DND-41 (cell line): ENCODE results near the gene KCNN3.

Experiments
- ATAC-seq: fragments of 200-7000 bp; cut with Tn5 transposase; 3 replicates; pipeline ENCODE4 v1.9.1; 2021; ENCODE audit warnings: low read depth; ENCODE audit not compliant: insufficient read depth
- DNase-seq: peaks from one replicate; pipeline ENCODE4 v3.0.0-alpha.2; 2020
- H2AFZ ChIP-seq: 2 replicates; pipeline ENCODE4 v1.6.0; 2012; ENCODE audit warnings: low read depth, low read length
- H3K27ac ChIP-seq: 2 replicates; pipeline ENCODE4 v1.5.1; 2012; ENCODE audit warnings: low read length, inconsistent platforms
- H3K27me3 ChIP-seq: fragments of 200-600 bp; sonication (generic); 2 replicates; pipeline ENCODE4 v1.6.0; 2012; ENCODE audit warnings: low read length, mild to moderate bottlenecking, inconsistent platforms; ENCODE audit not compliant: insufficient read depth, poor library complexity
- H3K36me3 ChIP-seq: 2 replicates; pipeline ENCODE4 v1.5.1; 2012; ENCODE audit warnings: low read length, inconsistent platforms; ENCODE audit not compliant: insufficient read depth
- H3K4me1 ChIP-seq: 2 replicates; pipeline ENCODE4 v1.5.1; 2012; ENCODE audit warnings: mild to moderate bottlenecking, low read length; ENCODE audit not compliant: insufficient read depth
- H3K4me2 ChIP-seq: 2 replicates; pipeline ENCODE4 v1.6.0; 2012; ENCODE audit warnings: mild to moderate bottlenecking, moderate library complexity, low read length, inconsistent platforms; ENCODE audit not compliant: insufficient read depth
- H3K4me3 ChIP-seq, 2 experiments: fragments of 200-600 bp in 1 of 2; shearing (Covaris generic) in 1 of 2; 2 replicates each; pipeline ENCODE4 v1.5.1; 2012 to 2016; ENCODE audit warnings: inconsistent platforms in 2 of 2, low read length in 2 of 2, mild to moderate bottlenecking in 2 of 2, low read depth in 1 of 2, moderate library complexity in 1 of 2
- H3K79me2 ChIP-seq: 2 replicates; pipeline ENCODE4 v1.6.0; 2012; ENCODE audit warnings: low read length, inconsistent platforms; ENCODE audit not compliant: insufficient read depth
- H3K9ac ChIP-seq: 2 replicates; pipeline ENCODE4 v1.6.0; 2012; ENCODE audit warnings: low read depth, mild to moderate bottlenecking, inconsistent platforms, low read length, moderate library complexity
- H3K9me3 ChIP-seq: 2 replicates; pipeline ENCODE4 v1.5.1; 2012; ENCODE audit warnings: low read length, moderate library complexity, mild to moderate bottlenecking, inconsistent platforms; ENCODE audit not compliant: insufficient read depth, severe bottlenecking
- H4K20me1 ChIP-seq: 2 replicates; pipeline ENCODE4 v1.6.0; 2012; ENCODE audit warnings: low read length; ENCODE audit not compliant: insufficient read depth
- CTCF ChIP-seq: IDR thresholded peaks from 2 replicates; pipeline ENCODE4 v1.5.1; 2012; ENCODE audit warnings: borderline replicate concordance, low read length, moderate library complexity, mild to moderate bottlenecking; ENCODE audit not compliant: poor library complexity, severe bottlenecking; ENCODE audit errors: extremely low read depth
- EZH2 ChIP-seq: IDR thresholded peaks from 3 replicates; pipeline ENCODE4 v1.6.1; 2012; ENCODE audit warnings: borderline replicate concordance, low read depth, mild to moderate bottlenecking, moderate library complexity, low read length, inconsistent platforms; ENCODE audit not compliant: severe bottlenecking

The KCNN3 gene

GRCh38 chr1:154807048-154807591 is 63.0 kb downstream of the KCNN3 start:
- H3K79me2 ChIP-seq: no peaks in the 10 kb centered on the region
- H3K4me1 ChIP-seq: no peaks in the 10 kb centered on the region
- no peak overlapping the region for H3K9ac ChIP-seq
- no peak overlapping the region for H2AFZ ChIP-seq
- no peak overlapping the region for H3K27ac ChIP-seq
- peaks cover 5% of the 10 kb centered on the region; the same call in 1 of the 2 replicates for H4K20me1 ChIP-seq
- DNase-seq (no peak), ATAC-seq (no peak)
- no peak overlapping the region for H3K4me3 ChIP-seq
- TF ChIP-seq EZH2 (no peak), CTCF (no peak)
- no peaks in the 10 kb centered on the region for H3K9me3 ChIP-seq
- no peaks in the 10 kb centered on the region for H3K36me3 ChIP-seq
- peaks cover 18% of the 10 kb centered on the region for H3K27me3 ChIP-seq
- H3K4me2 ChIP-seq: no peak overlapping the region

- Histone ChIP-seq H3K4me3 (no peak overlapping the region), H3K27ac (no peak overlapping the region), H3K79me2 (no peaks in the 10 kb centered on the region), H3K27me3 (peaks cover 18% of the 10 kb centered on the region), H4K20me1 (peaks cover 5% of the 10 kb centered on the region; the same call in 1 of the 2 replicates), H2AFZ (no peak overlapping the region), H3K36me3 (no peaks in the 10 kb centered on the region), H3K9ac (no peak overlapping the region), H3K4me2 (no peak overlapping the region), H3K4me1 (no peaks in the 10 kb centered on the region), H3K9me3 (no peaks in the 10 kb centered on the region)
- DNase-seq (no peak), ATAC-seq (no peak)
- no peak for TF ChIP-seq EZH2
- TF ChIP-seq CTCF: no peak
These were observed 63.7 kb downstream of the KCNN3 start for GRCh38 chr1:154806333-154806732.

GRCh38 chr1:154802982-154803920 is 66.8 kb downstream of the KCNN3 start:
- Histone ChIP-seq H2AFZ (no peak overlapping the region), H3K4me3 (no peak overlapping the region), H3K9me3 (no peaks in the 10 kb centered on the region), H3K79me2 (no peaks in the 10 kb centered on the region), H3K4me1 (no peaks in the 10 kb centered on the region), H3K9ac (no peak overlapping the region), H3K36me3 (no peaks in the 10 kb centered on the region), H3K4me2 (no peak overlapping the region), H3K27me3 (peaks cover 14% of the 10 kb centered on the region), H3K27ac (no peak overlapping the region), H4K20me1 (no peaks in the 10 kb centered on the region)
- no peak for ATAC-seq
- no peak for DNase-seq
- TF ChIP-seq EZH2: no peak

- Histone ChIP-seq H3K27me3 (peaks cover 12% of the 10 kb centered on the region), H3K36me3 (no peaks in the 10 kb centered on the region), H2AFZ (no peak overlapping the region), H3K9me3 (no peaks in the 10 kb centered on the region), H4K20me1 (no peaks in the 10 kb centered on the region), H3K9ac (no peak overlapping the region), H3K4me1 (no peaks in the 10 kb centered on the region), H3K27ac (no peak overlapping the region), H3K79me2 (no peaks in the 10 kb centered on the region), H3K4me3 (no peak overlapping the region), H3K4me2 (no peak overlapping the region)
- ATAC-seq: no peak
- TF ChIP-seq CTCF: no peak
- no peak for TF ChIP-seq EZH2
- no peak for DNase-seq
These were observed 67.6 kb downstream of the KCNN3 start for GRCh38 chr1:154802336-154802969.
